ENCODE results near the gene PSMB11.

Gene PSMB11

DNA sequence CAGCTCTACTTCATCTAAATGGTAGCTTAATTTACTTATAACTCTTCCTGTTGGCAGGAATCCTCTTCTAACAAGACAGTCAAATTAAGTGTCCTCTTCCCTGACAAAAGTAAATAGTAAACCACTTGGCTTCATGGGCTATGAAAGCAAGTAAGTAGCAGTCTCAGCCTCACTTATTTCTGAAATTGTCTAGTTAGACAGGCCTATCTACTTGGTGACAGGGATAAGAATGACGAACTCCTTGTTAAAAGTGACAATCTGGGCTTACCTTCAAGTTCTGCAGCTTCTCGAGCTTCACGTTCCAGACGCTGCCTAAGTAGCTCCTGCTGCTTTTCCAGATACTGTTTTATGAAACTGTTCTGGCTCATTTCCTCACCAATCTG is 48.2 kb downstream of the PSMB11 start:
- Histone ChIP-seq H3K9me3 (replicated peaks in 1 of 11) (no peaks in the 10 kb centered on the region), H3K27ac (no peak overlapping the region), H3K4me1 (peaks cover 11 to 68% (median 16%) of the 10 kb centered on the region in 10 experiments), H3K4me3 (no peak overlapping the region), H4K20me1 (peaks cover 44 to 83% (median 74%) of the 10 kb centered on the region in 11 experiments; a peak in 21 of 22 replicates), H3K36me3 (peaks cover 77 to 84% (median 83%) of the 10 kb centered on the region in 11 experiments), H3K9ac (peak overlapping the region in 3 of 11 experiments; percentile 7 to 35 (median 22); a peak in 2 of 22 replicates), H3K27me3 (no peaks in the 10 kb centered on the region), H3K4me2 (no peak overlapping the region)
- TF ChIP-seq Cebpa-rat (IDR thresholded peaks at IDR 0.05) = no peak

DNA sequence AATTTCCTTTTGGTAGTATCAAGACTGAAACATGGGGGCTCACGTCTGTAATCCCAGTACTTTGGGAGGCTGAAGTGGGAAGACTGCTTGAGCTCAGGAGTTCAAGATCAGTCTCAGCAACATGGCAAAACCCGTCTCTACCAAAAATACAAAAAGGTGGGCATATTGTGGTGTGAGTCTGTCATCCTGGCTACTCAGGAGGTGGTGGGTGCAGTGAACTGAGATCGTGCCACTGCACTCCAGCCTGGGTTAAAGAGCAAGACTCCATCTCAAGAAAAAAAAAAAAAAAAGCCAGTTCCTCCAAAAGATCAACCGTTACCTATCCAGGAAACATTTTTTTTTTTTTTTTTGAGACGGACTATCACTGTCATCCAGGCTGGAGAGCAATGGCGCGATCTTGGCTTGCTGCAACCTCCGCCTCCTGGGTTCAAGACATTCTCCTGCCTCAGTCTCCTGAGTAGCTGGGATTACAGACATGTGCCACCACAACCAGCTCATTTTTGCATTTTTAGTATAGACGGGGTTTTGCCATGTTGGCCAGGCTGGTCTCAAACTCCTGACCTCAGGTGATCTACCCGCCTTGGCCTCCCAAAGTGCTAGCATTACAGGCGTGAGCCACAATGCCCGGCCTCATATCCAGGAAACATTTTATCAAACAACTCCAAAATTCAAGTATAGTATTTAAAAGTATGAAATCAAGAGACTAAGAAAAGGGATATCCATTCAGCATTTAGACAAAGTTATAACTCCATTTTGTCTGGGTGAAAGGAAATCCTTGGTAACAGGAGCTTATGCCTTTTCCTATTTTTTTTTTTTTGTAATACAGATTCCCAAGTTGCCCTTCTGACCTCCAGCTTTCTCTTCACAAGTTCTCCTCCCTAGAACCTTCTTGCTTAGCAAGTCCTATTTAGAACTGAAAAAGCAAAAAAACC is 49.5 kb downstream of the PSMB11 start:
- H3K9ac ChIP-seq = peak overlapping the region in 2 of 11 experiments; percentile 0 to 28; a peak in 4 of 22 replicates
- H3K27me3 ChIP-seq = no peaks in the 10 kb centered on the region
- no peak overlapping the region for H3K4me3 ChIP-seq
- H3K4me1 ChIP-seq = peaks cover 16 to 57% (median 21%) of the 10 kb centered on the region in 10 experiments
- TF ChIP-seq Cebpa-rat (IDR thresholded peaks at IDR 0.05) = no peak
- H3K4me2 ChIP-seq = no peak overlapping the region; a peak in 1 of 22 replicates
- H3K27ac ChIP-seq = no peak overlapping the region
- peaks cover 68 to 71% (median 70%) of the 10 kb centered on the region in 11 experiments for H3K36me3 ChIP-seq
- H3K9me3 ChIP-seq (replicated peaks in 1 of 11) = no peaks in the 10 kb centered on the region
- peaks cover 40 to 72% (median 61%) of the 10 kb centered on the region in 11 experiments; a peak in 21 of 22 replicates for H4K20me1 ChIP-seq

DNA sequence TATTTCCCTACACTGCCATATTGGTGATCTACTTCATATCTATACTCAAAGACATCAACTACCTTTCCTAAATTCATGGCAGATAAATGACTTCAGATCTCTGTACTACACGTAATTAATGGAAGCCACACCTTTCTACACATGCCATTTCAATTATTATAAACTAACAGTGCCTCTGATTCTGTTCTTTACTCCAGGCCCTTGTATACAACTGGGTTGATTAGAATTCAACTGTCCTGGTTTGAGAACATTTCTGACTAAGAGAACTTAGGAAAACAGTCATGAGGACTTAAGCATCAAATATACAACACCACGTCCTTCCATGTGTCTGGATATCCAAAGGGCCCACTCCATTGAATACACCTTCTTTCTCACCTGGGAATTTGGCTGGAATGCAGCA is 51.1 kb downstream of the PSMB11 start:
- H3K4me3 ChIP-seq = peak overlapping the region in 8 of 10 experiments; percentile 71 to 93 (median 84); a peak in 11 of 20 replicates
- no peak for TF ChIP-seq Cebpa-rat (IDR thresholded peaks at IDR 0.05)
- H4K20me1 ChIP-seq = peaks cover 34 to 72% (median 63%) of the 10 kb centered on the region in 11 experiments; a peak in 21 of 22 replicates
- no peaks in the 10 kb centered on the region for H3K27me3 ChIP-seq
- H3K36me3 ChIP-seq = peaks cover 59 to 69% (median 65%) of the 10 kb centered on the region in 11 experiments
- H3K4me2 ChIP-seq = peak overlapping the region; percentile 82 to 99 (median 92)
- no peaks in the 10 kb centered on the region for H3K9me3 ChIP-seq (replicated peaks in 1 of 11)
- no peak overlapping the region for H3K27ac ChIP-seq
- peak overlapping the region in 10 of 11 experiments; percentile 90 to 99 (median 97); a peak in 14 of 22 replicates for H3K9ac ChIP-seq
- H3K4me1 ChIP-seq = peaks cover 29 to 57% (median 33%) of the 10 kb centered on the region in 10 experiments

DNA sequence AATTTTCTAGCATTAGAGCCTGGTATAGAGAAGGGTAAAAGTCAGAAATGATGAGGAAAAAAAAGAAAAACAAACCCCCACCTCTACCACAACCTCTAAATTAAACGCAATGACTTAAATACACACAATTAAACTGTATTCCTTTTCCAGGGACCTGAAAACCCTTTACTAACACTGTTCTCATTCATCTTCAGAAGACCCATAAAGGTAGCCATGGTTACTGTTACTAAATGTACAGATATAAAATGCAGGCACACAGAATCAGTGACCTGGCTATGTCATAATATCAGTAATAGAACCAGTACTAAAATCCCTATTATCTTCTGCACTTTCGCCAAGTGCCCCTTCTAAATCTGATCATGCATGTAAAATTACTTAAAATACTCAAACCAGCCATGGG is 51.5 kb downstream of the PSMB11 start:
- Histone ChIP-seq H4K20me1 (peaks cover 34 to 72% (median 64%) of the 10 kb centered on the region in 11 experiments; a peak in 21 of 22 replicates), H3K4me1 (peaks cover 29 to 58% (median 34%) of the 10 kb centered on the region in 10 experiments), H3K9ac (peak overlapping the region; percentile 90 to 99 (median 97)), H3K9me3 (replicated peaks in 1 of 11) (no peaks in the 10 kb centered on the region), H3K36me3 (peaks cover 59 to 69% (median 65%) of the 10 kb centered on the region in 11 experiments), H3K4me3 (peak overlapping the region; percentile 71 to 96 (median 86)), H3K4me2 (peak overlapping the region; percentile 82 to 99 (median 92)), H3K27ac (peak overlapping the region in 7 of 11 experiments; percentile 91 to 99 (median 97); a peak in 10 of 22 replicates), H3K27me3 (no peaks in the 10 kb centered on the region)
- no peak for TF ChIP-seq Cebpa-rat (IDR thresholded peaks at IDR 0.05)
